OCI-LY3 (cell line): Measurements from ENCODE around the gene AIRE.

Source experiments
- EZH2phosphoT487 ChIP-seq: fragments of 200-600 bp; shearing (Covaris generic); IDR thresholded peaks from 2 replicates; pipeline ENCODE4 v1.6.1; 2018; ENCODE audit warnings: antibody characterized with exemption, mixed run types, low read depth
- TF ChIP-seq, protein P1 (sequence below): fragments of 200-600, 300-600 bp; sonication (generic); IDR thresholded peaks from 2 replicates; pipeline ENCODE4 v1.5.1; 2014; ENCODE audit warnings: antibody characterized with exemption, low read length, low read depth

GRCh38 chr21:44300262-44300959 is 14.7 kb downstream of the AIRE start:
- TF ChIP-seq, protein P1, sequence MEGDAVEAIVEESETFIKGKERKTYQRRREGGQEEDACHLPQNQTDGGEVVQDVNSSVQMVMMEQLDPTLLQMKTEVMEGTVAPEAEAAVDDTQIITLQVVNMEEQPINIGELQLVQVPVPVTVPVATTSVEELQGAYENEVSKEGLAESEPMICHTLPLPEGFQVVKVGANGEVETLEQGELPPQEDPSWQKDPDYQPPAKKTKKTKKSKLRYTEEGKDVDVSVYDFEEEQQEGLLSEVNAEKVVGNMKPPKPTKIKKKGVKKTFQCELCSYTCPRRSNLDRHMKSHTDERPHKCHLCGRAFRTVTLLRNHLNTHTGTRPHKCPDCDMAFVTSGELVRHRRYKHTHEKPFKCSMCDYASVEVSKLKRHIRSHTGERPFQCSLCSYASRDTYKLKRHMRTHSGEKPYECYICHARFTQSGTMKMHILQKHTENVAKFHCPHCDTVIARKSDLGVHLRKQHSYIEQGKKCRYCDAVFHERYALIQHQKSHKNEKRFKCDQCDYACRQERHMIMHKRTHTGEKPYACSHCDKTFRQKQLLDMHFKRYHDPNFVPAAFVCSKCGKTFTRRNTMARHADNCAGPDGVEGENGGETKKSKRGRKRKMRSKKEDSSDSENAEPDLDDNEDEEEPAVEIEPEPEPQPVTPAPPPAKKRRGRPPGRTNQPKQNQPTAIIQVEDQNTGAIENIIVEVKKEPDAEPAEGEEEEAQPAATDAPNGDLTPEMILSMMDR: no peak
- TF ChIP-seq EZH2phosphoT487: no peak
